GM12874 (cell line): ENCODE measurements around the gene TP53BP2.

Source experiments
- TF ChIP-seq, protein P1 (sequence below): IDR thresholded peaks from 2 replicates; pipeline ENCODE4 v1.5.1; 2011; ENCODE audit warnings: low read depth, mild to moderate bottlenecking, control low read depth, low read length, moderate library complexity; ENCODE audit not compliant: insufficient read depth

TP53BP2 gene

DNA sequence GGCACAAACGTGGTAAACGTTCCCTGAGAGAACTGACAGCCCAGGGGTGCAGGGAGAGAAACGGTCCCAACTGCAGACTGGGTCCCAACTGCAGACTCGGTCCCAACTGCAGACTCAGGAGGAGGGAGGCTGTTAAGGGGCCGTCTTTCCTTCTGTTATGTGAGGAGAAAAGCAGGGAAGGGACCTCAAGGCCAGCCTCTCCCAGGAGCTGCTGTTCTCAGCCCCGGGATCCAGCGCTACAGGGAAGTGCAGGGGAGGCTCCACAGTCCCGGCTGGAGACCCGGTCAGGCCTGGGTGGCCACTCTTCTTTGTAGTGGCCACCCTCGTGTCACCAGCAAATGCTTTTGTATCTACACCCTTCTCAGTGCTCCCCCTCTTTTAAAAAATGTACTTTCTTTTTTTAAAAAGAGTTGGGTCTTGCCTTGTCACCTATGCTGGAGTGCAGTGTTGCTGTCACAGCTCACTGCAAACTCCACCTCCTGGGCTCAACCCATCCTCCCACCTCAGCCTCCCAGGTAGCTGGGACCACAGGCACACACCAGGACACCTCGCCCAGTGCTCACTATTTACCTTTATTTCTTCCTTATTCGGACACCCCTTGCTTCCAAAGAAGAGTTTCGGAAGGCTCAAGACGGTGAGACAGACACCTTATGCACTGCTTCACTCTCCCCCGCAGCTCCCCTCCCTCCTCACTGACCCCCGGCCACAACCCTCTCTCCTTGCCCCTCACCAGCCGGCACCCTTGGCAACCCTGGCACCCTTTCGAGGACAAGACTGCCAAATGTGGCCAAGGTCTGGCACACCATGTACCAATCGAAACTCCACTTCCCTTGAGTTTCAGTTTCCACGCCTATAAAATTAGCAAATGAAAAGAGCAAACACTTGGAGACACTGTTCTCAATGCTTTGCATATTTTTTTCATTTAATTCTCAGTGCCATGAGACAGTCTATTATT is 111.6 kb downstream of the TP53BP2 start:
- TF ChIP-seq, protein P1, sequence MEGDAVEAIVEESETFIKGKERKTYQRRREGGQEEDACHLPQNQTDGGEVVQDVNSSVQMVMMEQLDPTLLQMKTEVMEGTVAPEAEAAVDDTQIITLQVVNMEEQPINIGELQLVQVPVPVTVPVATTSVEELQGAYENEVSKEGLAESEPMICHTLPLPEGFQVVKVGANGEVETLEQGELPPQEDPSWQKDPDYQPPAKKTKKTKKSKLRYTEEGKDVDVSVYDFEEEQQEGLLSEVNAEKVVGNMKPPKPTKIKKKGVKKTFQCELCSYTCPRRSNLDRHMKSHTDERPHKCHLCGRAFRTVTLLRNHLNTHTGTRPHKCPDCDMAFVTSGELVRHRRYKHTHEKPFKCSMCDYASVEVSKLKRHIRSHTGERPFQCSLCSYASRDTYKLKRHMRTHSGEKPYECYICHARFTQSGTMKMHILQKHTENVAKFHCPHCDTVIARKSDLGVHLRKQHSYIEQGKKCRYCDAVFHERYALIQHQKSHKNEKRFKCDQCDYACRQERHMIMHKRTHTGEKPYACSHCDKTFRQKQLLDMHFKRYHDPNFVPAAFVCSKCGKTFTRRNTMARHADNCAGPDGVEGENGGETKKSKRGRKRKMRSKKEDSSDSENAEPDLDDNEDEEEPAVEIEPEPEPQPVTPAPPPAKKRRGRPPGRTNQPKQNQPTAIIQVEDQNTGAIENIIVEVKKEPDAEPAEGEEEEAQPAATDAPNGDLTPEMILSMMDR: no peak

DNA sequence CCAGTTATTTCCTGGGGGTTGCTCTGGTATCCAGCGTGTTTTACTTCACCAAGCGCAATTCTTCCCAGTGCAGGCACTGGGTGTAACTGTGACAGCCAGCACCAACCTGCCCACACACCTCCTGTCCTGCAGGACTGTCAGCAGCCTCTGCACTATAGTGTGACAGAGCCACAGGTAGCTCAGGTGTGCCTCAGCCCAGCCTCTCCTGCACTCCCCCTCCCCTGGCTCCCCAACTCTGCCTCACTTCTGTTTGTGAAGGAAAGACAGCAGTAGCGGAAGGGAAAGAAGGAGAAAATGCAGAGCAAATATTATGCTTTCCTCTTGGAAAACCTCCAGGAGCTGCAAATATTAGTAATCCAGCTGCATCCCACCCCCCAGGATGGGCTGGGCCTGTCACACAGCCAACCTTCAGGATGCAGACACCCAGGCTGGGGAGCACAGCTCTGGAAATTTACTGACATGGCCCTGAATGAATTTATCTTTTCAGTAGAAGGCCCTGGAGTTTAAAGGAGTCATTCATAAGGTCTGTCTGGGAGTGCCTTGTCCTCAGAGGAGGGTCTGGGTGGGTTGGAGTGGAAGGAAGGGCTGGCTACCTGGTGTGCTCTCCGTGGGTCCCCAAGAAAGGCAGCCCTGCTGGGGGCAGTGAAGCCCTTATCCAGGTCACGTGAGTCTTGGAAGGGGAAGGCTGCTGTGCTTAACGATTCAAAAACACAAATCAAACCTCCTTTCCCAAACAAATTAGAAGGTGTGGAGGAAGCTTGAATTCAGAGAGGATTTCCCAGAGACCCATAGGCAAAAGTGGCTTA is 112.6 kb downstream of the TP53BP2 start:
- TF ChIP-seq, protein P1: no peak

DNA sequence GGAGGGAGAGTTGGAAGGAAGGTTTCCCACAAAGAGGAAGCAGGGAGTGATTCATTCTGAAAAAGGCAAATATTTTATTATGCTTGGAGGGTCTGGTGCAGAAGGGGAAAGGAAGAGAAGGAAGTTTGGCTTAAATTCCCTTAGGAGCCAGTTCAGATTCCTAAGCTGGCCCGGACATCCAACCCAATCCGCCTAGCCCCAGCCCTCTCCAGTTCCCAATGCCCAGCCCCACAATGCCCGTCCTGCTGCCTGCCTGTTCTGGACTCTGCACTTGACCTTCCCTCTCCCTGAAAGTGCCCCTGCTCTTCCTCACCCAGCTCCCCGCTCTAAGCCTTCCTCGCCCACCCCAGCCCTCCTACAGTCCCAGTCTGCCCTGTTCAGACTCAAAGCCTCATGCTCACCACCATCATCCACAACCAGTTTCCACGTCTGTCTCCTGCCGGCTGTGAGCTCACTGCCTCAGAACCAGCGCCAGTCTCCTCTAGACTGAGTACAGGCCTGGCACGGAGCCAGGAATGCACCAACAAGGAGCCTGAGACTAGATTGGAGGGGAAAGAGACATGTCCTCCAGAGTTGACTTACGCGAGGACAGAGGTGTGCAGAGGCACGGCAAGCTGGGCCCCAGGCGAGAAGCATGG is 114.5 kb downstream of the TP53BP2 start:
- TF ChIP-seq, protein P1: no peak

DNA sequence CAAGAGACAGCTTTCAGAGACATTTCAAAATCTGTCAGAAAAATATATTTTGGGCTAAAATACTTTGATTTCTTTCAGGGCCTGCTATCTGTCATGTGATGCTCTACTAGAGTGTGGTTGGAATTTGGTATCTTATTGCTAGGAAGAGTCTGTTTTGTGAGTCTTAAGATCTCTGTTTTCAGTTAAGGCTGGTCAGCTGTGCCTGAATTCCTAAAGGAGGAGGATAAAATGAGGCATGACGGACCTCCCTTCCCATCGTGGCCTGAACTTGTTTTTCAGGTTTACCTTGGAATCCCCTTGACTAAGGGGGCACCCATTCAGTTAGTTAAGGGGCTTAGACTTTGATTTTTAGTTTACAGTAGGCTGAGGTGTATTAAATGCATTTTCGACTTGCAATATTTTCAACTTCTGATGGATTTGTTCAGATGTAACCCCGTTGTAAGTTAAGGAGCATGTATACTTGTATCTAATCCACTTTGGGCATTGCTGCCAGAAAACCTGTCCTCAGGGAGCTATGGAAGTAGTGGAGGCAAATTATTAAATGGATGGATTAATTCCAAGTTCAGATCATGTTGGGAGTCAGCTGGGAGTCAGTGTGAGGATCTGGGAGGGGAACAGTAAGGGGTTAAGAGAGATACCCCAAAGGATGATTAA is 115.1 kb downstream of the TP53BP2 start:
- TF ChIP-seq, protein P1: no peak

DNA sequence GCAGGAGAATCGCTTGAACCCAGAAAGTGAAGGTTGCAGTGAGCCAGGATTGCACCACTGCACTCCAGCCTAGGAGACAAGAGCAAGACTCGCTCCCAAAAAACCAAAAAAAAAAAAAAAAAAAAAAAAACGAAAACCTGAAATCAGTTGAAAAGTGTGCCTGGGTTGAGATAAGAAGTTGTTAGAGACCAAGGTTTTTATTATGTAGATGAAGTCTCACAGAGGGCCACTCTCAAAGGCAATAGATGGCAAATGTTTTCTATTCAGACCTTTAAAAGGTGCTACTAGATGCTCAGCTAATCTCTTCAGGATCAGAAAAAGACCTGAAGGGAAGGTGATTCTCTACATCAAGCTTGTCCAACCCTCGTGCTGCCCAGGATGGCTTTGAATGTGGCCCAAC is 115.8 kb downstream of the TP53BP2 start:
- TF ChIP-seq, protein P1: no peak
